Activated naive CD4-positive, alpha-beta T cell treated with Interleukin-2 at 50 U/mL for 16 hours (primary cell): ENCODE data around the gene KCNIP4.

Experiments
- DNase-seq: peaks from one replicate; pipeline ENCODE4 v3.0.0-alpha.2; 2020

KCNIP4 gene

GRCh38 chr4:21304540-21304887 lies 644.1 kb downstream of the KCNIP4 start:
- no peak for DNase-seq

- no peak for DNase-seq
Measured at GRCh38 chr4:21290562-21290961, 658.0 kb downstream of the KCNIP4 start.

DNA sequence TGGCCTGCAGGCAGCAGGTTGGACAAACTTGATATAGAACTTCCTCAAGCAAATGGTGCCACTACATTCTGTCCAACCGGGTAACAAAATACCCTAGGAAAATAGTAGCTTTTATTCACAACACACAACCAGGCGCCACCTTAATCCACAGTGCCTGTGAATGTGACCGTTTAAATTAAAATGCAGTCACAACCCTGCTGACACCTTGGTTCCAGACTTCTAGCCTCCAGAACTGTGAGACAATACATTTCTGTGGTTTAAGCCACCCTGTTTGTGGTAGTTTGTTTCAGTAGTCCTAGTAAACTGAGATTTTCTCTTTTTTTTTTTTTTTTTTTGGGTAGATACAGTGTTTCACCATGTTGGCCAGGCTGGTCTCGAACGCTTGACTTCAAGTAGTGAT lies 672.5 kb downstream of the KCNIP4 start:
- DNase-seq: no peak

DNA sequence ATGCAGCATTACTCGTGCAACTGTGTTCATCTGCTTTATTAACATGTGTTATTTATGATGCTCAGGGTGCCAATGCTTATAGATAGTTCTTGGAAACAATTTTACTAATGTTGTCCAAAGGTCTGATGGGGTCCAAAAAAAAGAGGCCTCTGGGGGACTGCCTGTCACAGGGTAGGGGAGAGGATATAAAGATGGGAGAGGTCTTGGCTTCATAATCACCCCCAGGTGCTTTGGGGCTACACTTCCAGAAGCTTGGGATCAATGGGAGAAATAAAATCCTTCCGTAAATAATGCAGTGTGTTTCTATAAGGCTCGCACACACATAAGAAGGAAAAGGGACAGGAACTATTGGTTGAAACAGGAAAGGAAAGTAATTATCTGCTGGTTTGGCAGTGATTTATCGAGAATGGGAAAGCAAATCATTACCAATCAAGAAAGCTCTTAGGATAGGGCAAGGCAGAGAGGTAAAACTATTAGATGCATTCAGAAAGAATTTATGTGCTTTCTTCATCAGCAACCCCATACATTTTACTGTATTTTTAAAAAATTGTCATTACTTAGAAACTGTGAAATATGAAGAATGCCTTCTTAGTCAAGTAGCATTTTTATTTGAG lies 677.0 kb downstream of the KCNIP4 start:
- DNase-seq: no peak

- no peak for DNase-seq
Measured at GRCh38 chr4:21248331-21248730, 700.2 kb downstream of the KCNIP4 start.

GRCh38 chr4:21242163-21242562 lies 706.4 kb downstream of the KCNIP4 start:
- DNase-seq: no peak

DNA sequence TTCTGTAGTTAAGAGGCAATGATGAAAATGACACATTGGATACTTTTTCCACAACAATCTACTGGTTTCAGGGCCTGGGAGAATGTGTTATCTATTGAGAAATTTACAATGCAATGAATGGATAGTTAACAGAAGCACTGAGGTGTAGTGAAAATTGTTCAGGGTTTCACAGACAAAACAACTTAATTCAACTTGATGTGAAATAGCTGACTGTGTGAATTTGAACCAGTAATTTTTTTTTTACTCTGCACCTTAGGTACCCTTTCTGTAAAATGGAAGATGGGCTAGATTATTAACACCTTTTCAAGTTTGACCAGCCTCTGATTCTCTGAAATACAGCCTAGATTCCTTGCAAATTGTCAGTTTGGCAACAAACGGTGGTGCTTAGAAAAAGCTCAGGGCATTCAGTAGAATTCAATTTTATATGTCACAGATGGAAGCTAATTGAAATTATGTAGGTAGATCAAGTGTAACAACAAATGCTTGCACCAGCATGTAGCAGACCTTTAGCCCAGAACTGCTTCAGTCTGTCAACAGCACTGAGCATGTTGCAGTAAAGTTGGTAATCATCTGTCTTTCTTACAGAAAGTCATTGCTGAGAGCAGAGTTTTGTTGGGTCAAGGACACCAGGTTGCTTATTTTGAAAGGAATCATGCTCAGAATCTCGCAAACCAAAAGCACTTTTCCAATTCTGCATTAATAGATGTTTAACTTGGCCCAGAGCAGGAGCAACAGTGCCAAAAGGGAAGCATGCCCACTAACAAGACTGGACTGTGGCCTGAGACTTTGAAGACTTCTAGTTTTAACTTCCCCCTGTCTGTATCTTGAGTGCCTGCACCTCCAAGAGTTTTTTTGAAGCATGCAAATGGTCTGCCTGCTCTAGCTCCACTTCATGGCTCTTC lies 721.7 kb downstream of the KCNIP4 start:
- DNase-seq: no peak

DNA sequence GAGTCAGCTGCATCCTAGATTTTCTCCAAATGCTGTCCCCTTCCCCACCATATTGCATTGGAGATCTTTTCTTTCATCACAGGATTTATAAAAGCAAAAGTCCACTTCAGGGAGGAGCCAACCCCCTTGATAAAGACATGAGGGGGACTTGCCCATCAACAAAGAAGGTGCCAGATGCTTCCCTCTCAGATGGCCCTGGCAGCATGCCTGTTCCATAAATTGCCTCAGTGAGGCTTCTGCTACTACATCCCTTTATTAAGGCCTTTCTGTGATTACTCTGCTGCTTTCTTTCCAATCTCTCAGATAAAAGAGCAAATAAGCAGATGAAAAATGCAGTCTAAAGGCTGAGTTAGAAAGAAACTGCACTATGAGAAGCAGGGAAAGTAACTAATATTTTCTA lies 736.7 kb downstream of the KCNIP4 start:
- no peak for DNase-seq

GRCh38 chr4:21209860-21210259 lies 738.7 kb downstream of the KCNIP4 start:
- DNase-seq: no peak

GRCh38 chr4:21205821-21206531 lies 742.6 kb downstream of the KCNIP4 start:
- DNase-seq: no peak

- no peak for DNase-seq
Measured at GRCh38 chr4:21203416-21203815, 745.2 kb downstream of the KCNIP4 start.

DNA sequence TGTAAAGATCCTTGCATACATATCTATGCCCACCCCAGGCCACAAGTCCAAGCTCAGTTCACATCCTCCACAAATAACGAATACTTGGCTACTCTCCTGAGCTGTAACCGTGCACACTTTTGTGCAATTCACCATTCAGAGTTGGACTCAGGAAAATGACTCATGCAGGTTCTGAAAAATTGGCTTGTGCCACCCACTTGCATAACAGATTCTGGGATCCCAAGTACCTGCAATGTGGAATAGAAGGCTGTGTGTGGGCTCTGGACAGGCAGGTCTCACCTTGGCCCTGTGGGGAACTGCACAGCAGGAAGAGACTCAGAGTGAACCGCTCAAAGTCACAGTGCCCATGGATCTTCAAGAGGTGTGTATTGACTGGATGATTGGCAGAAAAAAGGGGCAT lies 745.6 kb downstream of the KCNIP4 start:
- DNase-seq: no peak

- no peak for DNase-seq
Measured at GRCh38 chr4:21198683-21199082, 749.9 kb downstream of the KCNIP4 start.

- no peak for DNase-seq
Measured at GRCh38 chr4:21195682-21196081, 752.9 kb downstream of the KCNIP4 start.

GRCh38 chr4:21192367-21192766 lies 756.2 kb downstream of the KCNIP4 start:
- DNase-seq: no peak

GRCh38 chr4:21191317-21191716 lies 757.3 kb downstream of the KCNIP4 start:
- no peak for DNase-seq

DNA sequence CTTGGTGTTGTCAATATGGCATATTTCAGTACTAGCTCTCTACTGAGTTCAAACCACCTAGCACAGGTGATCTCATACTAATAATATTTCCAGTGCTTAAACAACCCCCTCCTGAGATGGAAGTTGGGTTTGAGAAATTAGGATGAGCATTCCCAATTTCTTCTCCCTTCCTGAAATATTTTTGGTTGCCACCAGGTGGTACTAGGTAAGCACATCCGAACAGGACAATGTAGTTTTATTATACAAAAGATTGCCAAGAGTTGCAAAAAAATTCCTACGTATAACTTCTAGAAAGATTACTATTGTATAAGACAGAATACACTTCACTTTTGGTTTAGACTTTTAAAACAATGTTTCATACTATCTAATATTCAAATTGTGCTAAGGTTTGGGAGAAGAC lies 763.8 kb downstream of the KCNIP4 start:
- DNase-seq: no peak

DNA sequence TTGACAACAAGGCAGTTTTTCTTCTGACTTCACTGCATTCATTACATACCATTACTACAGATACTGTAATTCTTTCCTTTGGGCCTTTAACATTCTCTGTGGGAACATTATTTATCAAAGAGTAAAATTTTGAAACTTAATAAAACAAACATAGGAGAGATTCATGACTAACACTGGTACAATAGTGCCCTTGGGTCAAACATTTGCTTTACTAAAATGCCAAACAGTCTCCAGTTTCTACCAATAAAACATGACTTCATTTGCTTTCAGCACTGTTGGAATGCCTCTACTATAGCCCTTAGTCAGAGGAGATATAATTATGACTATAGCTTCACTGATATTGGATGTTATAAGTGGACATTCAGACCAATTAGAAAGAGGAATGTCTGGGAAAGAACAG lies 766.9 kb downstream of the KCNIP4 start:
- DNase-seq: no peak

GRCh38 chr4:21177871-21178270 lies 770.7 kb downstream of the KCNIP4 start:
- DNase-seq: no peak

GRCh38 chr4:21177092-21177491 lies 771.5 kb downstream of the KCNIP4 start:
- DNase-seq: no peak

- no peak for DNase-seq
Measured at GRCh38 chr4:21167711-21168110, 780.9 kb downstream of the KCNIP4 start.

DNA sequence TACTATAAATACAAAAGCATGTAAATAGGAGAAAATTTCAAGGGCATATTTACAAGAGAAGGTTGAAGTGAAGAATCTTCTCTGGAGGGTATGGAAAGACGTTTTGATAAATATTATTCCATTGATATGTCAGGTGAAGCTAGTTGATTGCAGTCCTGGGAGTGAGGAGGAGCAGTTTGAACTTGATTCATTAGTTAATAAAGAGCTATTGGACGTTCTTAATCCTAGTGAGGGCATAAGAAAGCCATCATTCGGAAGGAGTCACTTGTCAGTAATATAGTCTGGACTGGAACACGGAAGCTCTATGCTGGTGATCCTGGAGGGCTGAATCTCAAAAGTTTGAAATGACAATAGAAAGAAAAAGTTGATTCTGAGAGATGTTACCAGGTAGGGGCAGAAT lies 793.2 kb downstream of the KCNIP4 start:
- no peak for DNase-seq

- DNase-seq: no peak
Measured at GRCh38 chr4:21139327-21139726, 809.2 kb downstream of the KCNIP4 start.

- DNase-seq: no peak
Measured at GRCh38 chr4:21136051-21136630, 812.4 kb downstream of the KCNIP4 start.
